MM.1S (cell line): ENCODE data around the gene AP1AR.

ENCODE experiments used
- DNase-seq: peaks from one replicate; pipeline ENCODE4 v3.0.0-alpha.2; 2015
- H2AFZ ChIP-seq: fragments of 300-600 bp; sonication (generic); 2 replicates; pipeline ENCODE4 v1.6.0; 2016; ENCODE audit warnings: antibody characterized with exemption, low read length
- H3F3A ChIP-seq: fragments of 300-600 bp; sonication (generic); 2 replicates; pipeline ENCODE4 v1.6.1; 2016; ENCODE audit warnings: mild to moderate bottlenecking, antibody characterized with exemption, low read length, moderate library complexity, mixed read lengths; ENCODE audit not compliant: insufficient read depth
- H3K27ac ChIP-seq: fragments of 300-600 bp; sonication (generic); 2 replicates; pipeline ENCODE4 v1.5.1; 2016; ENCODE audit warnings: mild to moderate bottlenecking, low read length
- H3K27me3 ChIP-seq: fragments of 300-600 bp; sonication (generic); replicated peaks from 2 replicates; pipeline ENCODE4 v1.6.0; 2016; ENCODE audit warnings: low read length; ENCODE audit not compliant: insufficient read depth
- H3K36me3 ChIP-seq: fragments of 300-600 bp; sonication (generic); replicated peaks from 2 replicates; pipeline ENCODE4 v1.6.1; 2016; ENCODE audit warnings: mild to moderate bottlenecking, low read length, mixed read lengths; ENCODE audit not compliant: insufficient read depth
- H3K4me1 ChIP-seq: fragments of 300-600 bp; sonication (generic); 2 replicates; pipeline ENCODE4 v1.6.1; 2016; ENCODE audit warnings: low read length, mixed read lengths
- H3K4me2 ChIP-seq: fragments of 300-600 bp; sonication (generic); 2 replicates; pipeline ENCODE4 v1.6.0; 2016; ENCODE audit warnings: low read depth, low read length
- H3K4me3 ChIP-seq: fragments of 300-600 bp; sonication (generic); 2 replicates; pipeline ENCODE4 v1.5.1; 2016; ENCODE audit warnings: low read length, mixed read lengths
- H3K79me2 ChIP-seq: fragments of 300-600 bp; sonication (generic); 2 replicates; pipeline ENCODE4 v1.6.1; 2016; ENCODE audit warnings: mixed run types, low read length, mixed read lengths
- H3K9ac ChIP-seq: fragments of 300-600 bp; sonication (generic); 2 replicates; pipeline ENCODE4 v1.6.1; 2016; ENCODE audit warnings: low read length, mixed read lengths
- H3K9me2 ChIP-seq: fragments of 300-600 bp; sonication (generic); replicated peaks from 2 replicates; pipeline ENCODE4 v1.6.1; 2016; ENCODE audit warnings: mild to moderate bottlenecking, low read length, mixed read lengths; ENCODE audit not compliant: insufficient read depth
- H3K9me3 ChIP-seq: fragments of 300-600 bp; sonication (generic); replicated peaks from 2 replicates; pipeline ENCODE4 v1.6.1; 2016; ENCODE audit warnings: mild to moderate bottlenecking, low read length, mixed read lengths; ENCODE audit not compliant: insufficient read depth
- H4K20me1 ChIP-seq: fragments of 300-600 bp; sonication (generic); 2 replicates; pipeline ENCODE4 v1.6.1; 2016; ENCODE audit warnings: mild to moderate bottlenecking, low read length, moderate library complexity, mixed read lengths; ENCODE audit not compliant: insufficient read depth
- EZH2 ChIP-seq: fragments of 300-600 bp; sonication (generic); optimal IDR thresholded peaks from 2 replicates; pipeline ENCODE3; 2017; ENCODE audit warnings: low read depth, mild to moderate bottlenecking, antibody characterized with exemption, low read length, mixed read lengths
- EZH2phosphoT487 ChIP-seq: fragments of 300-600 bp; sonication (generic); IDR thresholded peaks from 2 replicates; pipeline ENCODE4 v1.6.1; 2018; ENCODE audit warnings: antibody characterized with exemption, low read length
- TF ChIP-seq, protein P1 (sequence below): fragments of 300-600 bp; sonication (generic); IDR thresholded peaks from 2 replicates; pipeline ENCODE4 v1.5.1; 2016; ENCODE audit warnings: antibody characterized with exemption, low read length, mixed read lengths

The AP1AR gene

DNA sequence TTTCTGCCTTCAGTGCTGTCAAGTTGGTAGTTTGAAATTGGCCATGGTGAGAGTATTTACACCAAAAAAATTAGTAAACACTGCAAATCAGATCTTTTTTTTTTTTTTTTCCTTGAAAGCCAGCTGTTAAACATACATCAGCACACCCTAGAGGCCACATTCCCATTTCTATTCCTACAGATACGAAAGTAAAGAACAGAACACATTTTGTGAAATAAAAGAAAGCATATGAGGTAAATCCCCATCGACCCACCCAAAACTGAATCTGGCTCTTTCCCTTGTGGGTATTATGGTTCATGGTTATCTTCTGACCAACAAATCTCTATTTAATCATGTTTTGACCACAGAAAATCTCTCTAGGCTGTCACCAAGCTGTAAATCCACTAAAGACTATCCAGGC lies 41.8 kb upstream of the AP1AR start:
- H3K4me3 ChIP-seq: no peak overlapping the region

DNA sequence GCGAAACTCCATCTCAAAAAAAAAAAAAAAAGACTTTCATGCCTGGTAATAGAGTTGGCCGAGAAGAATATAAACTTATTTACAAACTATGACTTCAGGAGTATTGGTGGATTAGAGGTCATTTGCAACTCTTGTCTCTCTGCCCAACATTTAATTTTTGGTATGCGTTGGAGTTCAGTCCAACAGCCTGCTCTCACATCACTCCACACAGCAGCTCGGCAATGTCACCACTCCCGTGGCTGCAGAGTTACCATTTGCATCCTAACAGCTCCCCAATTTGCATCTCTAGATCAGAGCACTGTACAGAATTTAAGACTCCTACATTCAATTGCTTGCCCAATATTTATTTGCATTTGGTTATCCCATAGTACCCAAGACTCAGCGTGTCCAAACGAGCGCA lies 40.9 kb upstream of the AP1AR start:
- Histone ChIP-seq H3K27me3 (no peaks in the 10 kb centered on the region), H3K4me2 (no peak overlapping the region), H3F3A (no peaks in the 10 kb centered on the region), H3K9me2 (no peaks in the 10 kb centered on the region), H3K4me1 (no peaks in the 10 kb centered on the region), H3K36me3 (no peaks in the 10 kb centered on the region), H3K79me2 (no peaks in the 10 kb centered on the region), H3K9me3 (no peaks in the 10 kb centered on the region), H3K9ac (no peak overlapping the region), H3K27ac (no peak overlapping the region), H2AFZ (no peak overlapping the region), H4K20me1 (no peaks in the 10 kb centered on the region), H3K4me3 (no peak overlapping the region)
- DNase-seq: no peak
- TF ChIP-seq EZH2phosphoT487 (no peak), EZH2 (no peak)
- TF ChIP-seq, protein P1, sequence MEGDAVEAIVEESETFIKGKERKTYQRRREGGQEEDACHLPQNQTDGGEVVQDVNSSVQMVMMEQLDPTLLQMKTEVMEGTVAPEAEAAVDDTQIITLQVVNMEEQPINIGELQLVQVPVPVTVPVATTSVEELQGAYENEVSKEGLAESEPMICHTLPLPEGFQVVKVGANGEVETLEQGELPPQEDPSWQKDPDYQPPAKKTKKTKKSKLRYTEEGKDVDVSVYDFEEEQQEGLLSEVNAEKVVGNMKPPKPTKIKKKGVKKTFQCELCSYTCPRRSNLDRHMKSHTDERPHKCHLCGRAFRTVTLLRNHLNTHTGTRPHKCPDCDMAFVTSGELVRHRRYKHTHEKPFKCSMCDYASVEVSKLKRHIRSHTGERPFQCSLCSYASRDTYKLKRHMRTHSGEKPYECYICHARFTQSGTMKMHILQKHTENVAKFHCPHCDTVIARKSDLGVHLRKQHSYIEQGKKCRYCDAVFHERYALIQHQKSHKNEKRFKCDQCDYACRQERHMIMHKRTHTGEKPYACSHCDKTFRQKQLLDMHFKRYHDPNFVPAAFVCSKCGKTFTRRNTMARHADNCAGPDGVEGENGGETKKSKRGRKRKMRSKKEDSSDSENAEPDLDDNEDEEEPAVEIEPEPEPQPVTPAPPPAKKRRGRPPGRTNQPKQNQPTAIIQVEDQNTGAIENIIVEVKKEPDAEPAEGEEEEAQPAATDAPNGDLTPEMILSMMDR: no peak

More for the DNA sequence above, 41.8 kb upstream of the AP1AR start:
- Histone ChIP-seq H3K4me2 (no peak overlapping the region), H3K9ac (no peak overlapping the region), H3K4me1 (no peaks in the 10 kb centered on the region), H3K79me2 (no peaks in the 10 kb centered on the region), H3K36me3 (no peaks in the 10 kb centered on the region), H3K9me2 (no peaks in the 10 kb centered on the region), H4K20me1 (no peaks in the 10 kb centered on the region), H3K27me3 (no peaks in the 10 kb centered on the region), H3F3A (no peaks in the 10 kb centered on the region), H3K27ac (no peak overlapping the region), H2AFZ (no peak overlapping the region), H3K9me3 (no peaks in the 10 kb centered on the region)
- DNase-seq: no peak
- TF ChIP-seq EZH2: no peak
- no peak for TF ChIP-seq EZH2phosphoT487
- TF ChIP-seq, protein P1: no peak

DNA sequence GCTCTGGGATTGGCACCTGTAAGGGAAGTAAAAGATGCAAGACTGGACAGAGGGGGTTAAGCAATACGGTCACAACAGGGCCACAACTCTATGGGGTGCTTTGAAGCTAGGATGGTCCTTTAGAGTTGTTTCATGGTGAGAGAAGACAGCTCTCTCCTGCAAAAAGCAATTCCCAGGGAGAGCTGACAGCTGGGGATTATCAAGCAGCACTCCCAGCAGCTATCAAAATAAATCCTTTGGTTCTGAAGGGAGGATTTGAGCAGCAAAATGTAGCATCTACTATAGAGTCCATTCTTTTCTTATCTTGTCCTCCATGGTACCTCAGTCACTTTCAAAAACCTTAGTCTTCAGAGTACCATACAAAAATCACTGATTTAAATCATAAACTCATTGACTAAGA lies 35.1 kb upstream of the AP1AR start:
- TF ChIP-seq, protein P1: no peak
- TF ChIP-seq EZH2phosphoT487 (no peak), EZH2 (no peak)
- H3K9me3 ChIP-seq: no peaks in the 10 kb centered on the region
- no peaks in the 10 kb centered on the region for H3K36me3 ChIP-seq
- H3K4me1 ChIP-seq: no peaks in the 10 kb centered on the region
- no peaks in the 10 kb centered on the region for H3K9me2 ChIP-seq
- no peak for DNase-seq
- H3K27me3 ChIP-seq: no peaks in the 10 kb centered on the region
- H4K20me1 ChIP-seq: no peaks in the 10 kb centered on the region
- H3K4me2 ChIP-seq: no peak overlapping the region
- no peak overlapping the region for H3K9ac ChIP-seq
- H3K27ac ChIP-seq: no peak overlapping the region
- H3F3A ChIP-seq: no peaks in the 10 kb centered on the region
- H2AFZ ChIP-seq: no peak overlapping the region
- no peaks in the 10 kb centered on the region for H3K79me2 ChIP-seq
- no peak overlapping the region for H3K4me3 ChIP-seq
